Measurements from ENCODE around the gene GNB2. TPM values are rescaled to one million over a fixed set of nuclear protein-coding genes. Genes with fewer than 3 reads are reported as not detected.

Gene GNB2
- total and polyA plus RNA-seq, 2 of the 8 experiments (the other 6 are each of a cell fraction or from before 2014, with no cell fraction given) = 157 to 260 TPM

DNA sequence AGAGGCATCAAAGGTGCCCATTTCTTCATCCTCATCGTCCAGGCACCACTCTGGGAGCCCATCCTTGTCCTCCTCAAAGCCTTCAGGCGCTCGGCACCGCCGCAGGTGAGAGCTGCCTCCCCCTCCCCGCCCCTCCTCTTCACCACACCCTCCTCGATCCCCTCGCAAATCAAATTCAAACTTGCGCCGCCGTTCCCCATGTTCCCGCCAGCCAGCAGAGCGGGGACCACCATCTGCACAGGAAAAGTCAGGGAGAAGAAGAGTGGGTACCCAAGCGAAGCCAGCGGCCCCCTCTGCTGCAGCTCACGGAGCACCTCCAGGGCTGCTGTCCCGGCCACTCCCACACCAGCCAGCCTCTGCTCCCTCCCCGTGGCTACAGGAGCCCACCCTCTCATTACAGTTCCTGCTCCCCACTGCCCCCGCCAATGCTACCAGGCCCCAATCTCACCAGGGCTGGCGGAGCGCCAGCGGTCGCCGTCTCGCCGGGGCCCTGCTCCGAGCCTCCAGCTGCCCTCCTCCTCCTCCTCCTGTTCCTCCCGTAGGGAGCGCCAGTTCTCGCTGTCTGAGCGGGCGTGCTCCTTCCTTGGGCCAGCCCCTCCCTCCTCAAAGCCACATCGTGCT lies 12.8 kb downstream of the GNB2 start (continued):
- TF ChIP-seq, protein P1, sequence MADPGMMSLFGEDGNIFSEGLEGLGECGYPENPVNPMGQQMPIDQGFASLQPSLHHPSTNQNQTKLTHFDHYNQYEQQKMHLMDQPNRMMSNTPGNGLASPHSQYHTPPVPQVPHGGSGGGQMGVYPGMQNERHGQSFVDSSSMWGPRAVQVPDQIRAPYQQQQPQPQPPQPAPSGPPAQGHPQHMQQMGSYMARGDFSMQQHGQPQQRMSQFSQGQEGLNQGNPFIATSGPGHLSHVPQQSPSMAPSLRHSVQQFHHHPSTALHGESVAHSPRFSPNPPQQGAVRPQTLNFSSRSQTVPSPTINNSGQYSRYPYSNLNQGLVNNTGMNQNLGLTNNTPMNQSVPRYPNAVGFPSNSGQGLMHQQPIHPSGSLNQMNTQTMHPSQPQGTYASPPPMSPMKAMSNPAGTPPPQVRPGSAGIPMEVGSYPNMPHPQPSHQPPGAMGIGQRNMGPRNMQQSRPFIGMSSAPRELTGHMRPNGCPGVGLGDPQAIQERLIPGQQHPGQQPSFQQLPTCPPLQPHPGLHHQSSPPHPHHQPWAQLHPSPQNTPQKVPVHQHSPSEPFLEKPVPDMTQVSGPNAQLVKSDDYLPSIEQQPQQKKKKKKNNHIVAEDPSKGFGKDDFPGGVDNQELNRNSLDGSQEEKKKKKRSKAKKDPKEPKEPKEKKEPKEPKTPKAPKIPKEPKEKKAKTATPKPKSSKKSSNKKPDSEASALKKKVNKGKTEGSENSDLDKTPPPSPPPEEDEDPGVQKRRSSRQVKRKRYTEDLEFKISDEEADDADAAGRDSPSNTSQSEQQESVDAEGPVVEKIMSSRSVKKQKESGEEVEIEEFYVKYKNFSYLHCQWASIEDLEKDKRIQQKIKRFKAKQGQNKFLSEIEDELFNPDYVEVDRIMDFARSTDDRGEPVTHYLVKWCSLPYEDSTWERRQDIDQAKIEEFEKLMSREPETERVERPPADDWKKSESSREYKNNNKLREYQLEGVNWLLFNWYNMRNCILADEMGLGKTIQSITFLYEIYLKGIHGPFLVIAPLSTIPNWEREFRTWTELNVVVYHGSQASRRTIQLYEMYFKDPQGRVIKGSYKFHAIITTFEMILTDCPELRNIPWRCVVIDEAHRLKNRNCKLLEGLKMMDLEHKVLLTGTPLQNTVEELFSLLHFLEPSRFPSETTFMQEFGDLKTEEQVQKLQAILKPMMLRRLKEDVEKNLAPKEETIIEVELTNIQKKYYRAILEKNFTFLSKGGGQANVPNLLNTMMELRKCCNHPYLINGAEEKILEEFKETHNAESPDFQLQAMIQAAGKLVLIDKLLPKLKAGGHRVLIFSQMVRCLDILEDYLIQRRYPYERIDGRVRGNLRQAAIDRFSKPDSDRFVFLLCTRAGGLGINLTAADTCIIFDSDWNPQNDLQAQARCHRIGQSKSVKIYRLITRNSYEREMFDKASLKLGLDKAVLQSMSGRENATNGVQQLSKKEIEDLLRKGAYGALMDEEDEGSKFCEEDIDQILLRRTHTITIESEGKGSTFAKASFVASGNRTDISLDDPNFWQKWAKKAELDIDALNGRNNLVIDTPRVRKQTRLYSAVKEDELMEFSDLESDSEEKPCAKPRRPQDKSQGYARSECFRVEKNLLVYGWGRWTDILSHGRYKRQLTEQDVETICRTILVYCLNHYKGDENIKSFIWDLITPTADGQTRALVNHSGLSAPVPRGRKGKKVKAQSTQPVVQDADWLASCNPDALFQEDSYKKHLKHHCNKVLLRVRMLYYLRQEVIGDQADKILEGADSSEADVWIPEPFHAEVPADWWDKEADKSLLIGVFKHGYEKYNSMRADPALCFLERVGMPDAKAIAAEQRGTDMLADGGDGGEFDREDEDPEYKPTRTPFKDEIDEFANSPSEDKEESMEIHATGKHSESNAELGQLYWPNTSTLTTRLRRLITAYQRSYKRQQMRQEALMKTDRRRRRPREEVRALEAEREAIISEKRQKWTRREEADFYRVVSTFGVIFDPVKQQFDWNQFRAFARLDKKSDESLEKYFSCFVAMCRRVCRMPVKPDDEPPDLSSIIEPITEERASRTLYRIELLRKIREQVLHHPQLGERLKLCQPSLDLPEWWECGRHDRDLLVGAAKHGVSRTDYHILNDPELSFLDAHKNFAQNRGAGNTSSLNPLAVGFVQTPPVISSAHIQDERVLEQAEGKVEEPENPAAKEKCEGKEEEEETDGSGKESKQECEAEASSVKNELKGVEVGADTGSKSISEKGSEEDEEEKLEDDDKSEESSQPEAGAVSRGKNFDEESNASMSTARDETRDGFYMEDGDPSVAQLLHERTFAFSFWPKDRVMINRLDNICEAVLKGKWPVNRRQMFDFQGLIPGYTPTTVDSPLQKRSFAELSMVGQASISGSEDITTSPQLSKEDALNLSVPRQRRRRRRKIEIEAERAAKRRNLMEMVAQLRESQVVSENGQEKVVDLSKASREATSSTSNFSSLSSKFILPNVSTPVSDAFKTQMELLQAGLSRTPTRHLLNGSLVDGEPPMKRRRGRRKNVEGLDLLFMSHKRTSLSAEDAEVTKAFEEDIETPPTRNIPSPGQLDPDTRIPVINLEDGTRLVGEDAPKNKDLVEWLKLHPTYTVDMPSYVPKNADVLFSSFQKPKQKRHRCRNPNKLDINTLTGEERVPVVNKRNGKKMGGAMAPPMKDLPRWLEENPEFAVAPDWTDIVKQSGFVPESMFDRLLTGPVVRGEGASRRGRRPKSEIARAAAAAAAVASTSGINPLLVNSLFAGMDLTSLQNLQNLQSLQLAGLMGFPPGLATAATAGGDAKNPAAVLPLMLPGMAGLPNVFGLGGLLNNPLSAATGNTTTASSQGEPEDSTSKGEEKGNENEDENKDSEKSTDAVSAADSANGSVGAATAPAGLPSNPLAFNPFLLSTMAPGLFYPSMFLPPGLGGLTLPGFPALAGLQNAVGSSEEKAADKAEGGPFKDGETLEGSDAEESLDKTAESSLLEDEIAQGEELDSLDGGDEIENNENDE (IDR thresholded peaks at IDR 0.05; ENCODE audit: insufficient replicate concordance, low read length) = no peak
- TF ChIP-seq JUND (IDR thresholded peaks at IDR 0.05; ENCODE audit: low read length) = no peak
- no peak for TF ChIP-seq CEBPB (IDR thresholded peaks at IDR 0.05; ENCODE audit: low read depth, low read length)
- TF ChIP-seq CHD1 (IDR thresholded peaks at IDR 0.05; ENCODE audit: low read depth, low read length) = no peak
- TF ChIP-seq JUN (IDR thresholded peaks at IDR 0.05; ENCODE audit: low read depth, low read length) = no peak
